ENCODE measurements around the gene FRY. TPM values are rescaled to one million over a fixed set of nuclear protein-coding genes. Genes with fewer than 3 reads are reported as not detected.

The FRY gene
- total RNA-seq, 4 donors from 2014 or later, result 27.4 to 50.4 (median 39.4) TPM

GRCh38 chr13:32086366-32086765 is 54.8 kb downstream of the FRY start:
- H3K27me3 ChIP-seq, result no peaks in the 10 kb centered on the region
- intact Hi-C loops (cut with DNase I), result no loop called here
- DNase-seq, result no peak
- H3K4me1 ChIP-seq, result no peaks in the 10 kb centered on the region
- 70 to 71% methylated on average over 2 of the region's 2 CpGs for WGBS, 2 donors
- no peak overlapping the region for H3K27ac ChIP-seq
- no peak overlapping the region for H3K4me3 ChIP-seq (replicated peaks in 1 of 3)
- H3K9me3 ChIP-seq, result no peaks in the 10 kb centered on the region
- no peaks in the 10 kb centered on the region for H3K36me3 ChIP-seq
- TF ChIP-seq, protein P1, sequence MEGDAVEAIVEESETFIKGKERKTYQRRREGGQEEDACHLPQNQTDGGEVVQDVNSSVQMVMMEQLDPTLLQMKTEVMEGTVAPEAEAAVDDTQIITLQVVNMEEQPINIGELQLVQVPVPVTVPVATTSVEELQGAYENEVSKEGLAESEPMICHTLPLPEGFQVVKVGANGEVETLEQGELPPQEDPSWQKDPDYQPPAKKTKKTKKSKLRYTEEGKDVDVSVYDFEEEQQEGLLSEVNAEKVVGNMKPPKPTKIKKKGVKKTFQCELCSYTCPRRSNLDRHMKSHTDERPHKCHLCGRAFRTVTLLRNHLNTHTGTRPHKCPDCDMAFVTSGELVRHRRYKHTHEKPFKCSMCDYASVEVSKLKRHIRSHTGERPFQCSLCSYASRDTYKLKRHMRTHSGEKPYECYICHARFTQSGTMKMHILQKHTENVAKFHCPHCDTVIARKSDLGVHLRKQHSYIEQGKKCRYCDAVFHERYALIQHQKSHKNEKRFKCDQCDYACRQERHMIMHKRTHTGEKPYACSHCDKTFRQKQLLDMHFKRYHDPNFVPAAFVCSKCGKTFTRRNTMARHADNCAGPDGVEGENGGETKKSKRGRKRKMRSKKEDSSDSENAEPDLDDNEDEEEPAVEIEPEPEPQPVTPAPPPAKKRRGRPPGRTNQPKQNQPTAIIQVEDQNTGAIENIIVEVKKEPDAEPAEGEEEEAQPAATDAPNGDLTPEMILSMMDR (IDR thresholded peaks at IDR 0.05), result no peak
- no peak for TF ChIP-seq POLR2A (IDR thresholded peaks at IDR 0.05)

DNA sequence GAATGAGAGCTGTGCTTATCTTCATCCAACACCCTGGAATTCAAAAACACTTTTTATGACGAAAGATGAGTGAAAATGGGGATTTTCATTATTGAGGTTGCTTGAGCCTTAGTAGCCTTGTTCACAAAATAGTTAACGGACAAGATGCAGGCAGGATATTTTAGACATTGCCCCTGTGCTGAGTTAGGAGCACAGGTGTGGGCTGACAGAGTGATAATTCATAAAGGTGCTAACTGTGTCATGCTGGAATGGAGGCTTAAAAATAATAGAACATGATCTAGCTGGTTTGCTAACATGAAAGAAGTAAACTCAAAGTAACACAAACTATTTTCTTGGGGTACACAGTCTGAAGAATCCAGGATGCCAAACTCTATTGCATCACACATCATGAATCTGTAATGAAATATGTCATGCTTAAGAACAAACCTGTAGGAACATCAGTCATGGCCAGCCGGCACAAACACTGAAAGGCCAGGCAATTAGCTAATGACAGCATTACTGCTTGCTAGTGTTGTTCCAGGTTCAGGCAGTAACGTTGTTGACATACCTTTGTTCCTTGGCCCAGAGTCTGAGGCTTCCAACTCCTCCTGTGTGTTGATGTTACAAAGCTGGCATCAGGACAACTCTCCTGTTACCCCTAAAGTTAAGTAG is 55.3 kb downstream of the FRY start:
- no peak overlapping the region for H3K4me3 ChIP-seq (replicated peaks in 1 of 3)
- no peak overlapping the region for H3K27ac ChIP-seq
- intact Hi-C loops (cut with DNase I), result no loop called here
- TF ChIP-seq POLR2A (IDR thresholded peaks at IDR 0.05), result no peak
- TF ChIP-seq, protein P1 (IDR thresholded peaks at IDR 0.05), result no peak
- H3K9me3 ChIP-seq, result no peaks in the 10 kb centered on the region
- no peaks in the 10 kb centered on the region for H3K36me3 ChIP-seq
- H3K27me3 ChIP-seq, result no peaks in the 10 kb centered on the region
- 78 to 85% methylated on average over 4 of the region's 4 CpGs for WGBS, 2 donors
- DNase-seq, result no peak
- no peaks in the 10 kb centered on the region for H3K4me1 ChIP-seq

DNA sequence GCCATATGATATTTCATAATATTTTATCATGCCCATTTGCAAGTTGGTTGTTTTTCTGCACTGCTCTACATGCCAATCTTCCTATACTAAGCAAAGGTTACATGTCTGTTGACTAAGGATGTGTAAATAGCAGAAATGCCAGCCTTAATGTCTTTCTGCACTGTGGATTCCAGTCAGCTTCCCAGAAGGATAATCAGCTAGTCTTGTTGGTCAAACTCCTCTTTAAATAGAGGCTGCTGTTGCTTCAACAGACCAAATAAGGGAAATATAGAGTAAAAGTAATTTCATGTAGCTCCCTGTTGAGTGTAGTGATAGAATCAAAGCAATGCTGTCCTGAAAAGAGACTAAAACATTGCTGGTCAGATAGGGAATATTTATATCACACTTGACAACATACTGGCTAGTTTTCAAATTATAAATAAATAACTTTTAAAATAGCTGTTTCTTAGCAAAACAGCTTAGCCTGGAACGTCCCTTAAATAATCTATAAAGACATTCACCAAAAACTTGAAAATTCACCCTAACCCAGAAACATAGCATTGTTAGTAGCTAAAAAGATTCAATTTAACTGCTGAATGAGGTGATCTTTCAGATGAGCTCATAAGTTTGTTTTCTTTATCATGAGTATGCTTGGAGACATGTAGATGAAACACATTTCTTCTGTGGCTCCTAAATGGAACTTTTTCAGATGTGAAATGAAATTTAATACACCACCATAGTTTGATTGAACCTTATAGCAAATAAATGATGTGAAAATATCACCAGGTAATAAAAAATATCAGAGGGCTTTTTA is 56.6 kb downstream of the FRY start:
- no peaks in the 10 kb centered on the region for H3K9me3 ChIP-seq
- H3K4me1 ChIP-seq, result no peaks in the 10 kb centered on the region
- 86 to 89% methylated on average over 1 of the region's 1 CpG for WGBS, 2 donors
- intact Hi-C loops (cut with DNase I), result no loop called here
- H3K36me3 ChIP-seq, result no peaks in the 10 kb centered on the region
- TF ChIP-seq POLR2A (IDR thresholded peaks at IDR 0.05), result no peak
- TF ChIP-seq, protein P1 (IDR thresholded peaks at IDR 0.05), result no peak
- no peaks in the 10 kb centered on the region for H3K27me3 ChIP-seq
- H3K27ac ChIP-seq, result no peak overlapping the region
- DNase-seq, result no peak
- H3K4me3 ChIP-seq (replicated peaks in 1 of 3), result no peak overlapping the region

DNA sequence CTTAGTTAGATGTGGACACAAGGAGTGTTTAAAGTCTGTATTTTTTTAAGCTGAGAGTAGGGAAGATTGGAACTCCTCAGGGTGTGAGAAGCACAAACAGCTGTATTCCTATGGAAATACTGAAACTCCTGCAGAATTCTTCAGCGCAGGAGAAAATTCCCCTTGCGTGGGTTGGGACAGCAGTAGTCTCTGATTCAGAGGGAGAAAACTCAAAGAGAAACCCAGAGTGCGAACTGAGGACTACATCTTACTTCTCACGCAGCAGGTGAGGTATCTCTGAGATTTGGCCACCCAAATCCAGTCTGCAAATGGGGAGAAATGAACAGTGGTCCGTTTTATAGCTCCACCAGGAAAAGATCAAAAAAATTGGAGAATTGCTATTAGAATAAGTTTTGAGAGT is 60.9 kb downstream of the FRY start:
- no peaks in the 10 kb centered on the region for H3K27me3 ChIP-seq
- TF ChIP-seq POLR2A (IDR thresholded peaks at IDR 0.05), result no peak
- TF ChIP-seq, protein P1 (IDR thresholded peaks at IDR 0.05), result no peak
- WGBS, 2 donors, result 82 to 90% methylated on average over 5 of the region's 5 CpGs
- no peaks in the 10 kb centered on the region for H3K9me3 ChIP-seq
- H3K4me1 ChIP-seq, result no peaks in the 10 kb centered on the region
- DNase-seq, result no peak
- no peak overlapping the region for H3K27ac ChIP-seq
- H3K36me3 ChIP-seq, result no peaks in the 10 kb centered on the region
- no peak overlapping the region for H3K4me3 ChIP-seq (replicated peaks in 1 of 3)
- intact Hi-C loops (cut with DNase I), result no loop called here

- no peaks in the 10 kb centered on the region for H3K9me3 ChIP-seq
- TF ChIP-seq POLR2A (IDR thresholded peaks at IDR 0.05), result no peak
- TF ChIP-seq, protein P1 (IDR thresholded peaks at IDR 0.05), result no peak
- 83 to 86% methylated on average over 2 of the region's 2 CpGs for WGBS, 2 donors
- H3K4me1 ChIP-seq, result no peaks in the 10 kb centered on the region
- no peaks in the 10 kb centered on the region for H3K36me3 ChIP-seq
- H3K4me3 ChIP-seq (replicated peaks in 1 of 3), result no peak overlapping the region
- intact Hi-C loops (cut with DNase I), result no loop called here
- H3K27me3 ChIP-seq, result no peaks in the 10 kb centered on the region
- H3K27ac ChIP-seq, result no peak overlapping the region
- no peak for DNase-seq
Observed at GRCh38 chr13:32093006-32093405, 61.4 kb downstream of the FRY start.
